GM21786 (cell line): ENCODE results near the gene GPR108.
A peak's percentile ranks its signal among the peaks of the same experiment; 100 is the strongest.
"Not testable (repeated sequence)": the region's sequence is repeated elsewhere in the genome, so short reads cannot be mapped to it uniquely, and the experiment has no call there.

ENCODE experiments used
- ATAC-seq: cut with Tn5 transposase; IDR thresholded peaks from one replicate; pipeline ENCODE4 v1.9.1; 2021; ENCODE audit not compliant: unreplicated experiment

The GPR108 gene

GRCh38 chr19:6761053-6761676 lies 23.8 kb upstream of the GPR108 start:
- no peak for ATAC-seq

GRCh38 chr19:6760606-6761005 lies 23.2 kb upstream of the GPR108 start:
- ATAC-seq: no peak

- no peak for ATAC-seq
Observed at GRCh38 chr19:6754653-6755463, 17.5 kb upstream of the GPR108 start.

- ATAC-seq: no peak
Observed at GRCh38 chr19:6754136-6754535, 16.8 kb upstream of the GPR108 start.

- ATAC-seq: peak; percentile 79
Observed at GRCh38 chr19:6753178-6754031, 16.0 kb upstream of the GPR108 start.

GRCh38 chr19:6752256-6753177 lies 15.1 kb upstream of the GPR108 start:
- ATAC-seq: no peak

- ATAC-seq: no peak
Observed at GRCh38 chr19:6751189-6751588, 13.8 kb upstream of the GPR108 start.

- no peak for ATAC-seq
Observed at GRCh38 chr19:6750062-6750461, 12.7 kb upstream of the GPR108 start.

GRCh38 chr19:6748543-6748942 lies 11.2 kb upstream of the GPR108 start:
- ATAC-seq: not testable (repeated sequence)

GRCh38 chr19:6745965-6746364 lies 8.6 kb upstream of the GPR108 start:
- no peak for ATAC-seq

GRCh38 chr19:6744381-6745301 lies 7.3 kb upstream of the GPR108 start:
- ATAC-seq: no peak

GRCh38 chr19:6743714-6744380 lies 6.5 kb upstream of the GPR108 start:
- no peak for ATAC-seq

GRCh38 chr19:6743066-6743465 lies 5.7 kb upstream of the GPR108 start:
- no peak for ATAC-seq

- ATAC-seq: no peak
Observed at GRCh38 chr19:6740589-6741343, 3.4 kb upstream of the GPR108 start.

GRCh38 chr19:6739883-6740588 lies 2.7 kb upstream of the GPR108 start:
- no peak for ATAC-seq

- ATAC-seq: no peak
Observed at GRCh38 chr19:6739390-6739882, 2.1 kb upstream of the GPR108 start, which contains the start of gene TRIP10. TSS of gene TRIP10 (plus strand) at chr19:6739680. CDS start at chr19:6739762, 82 bp downstream.

- no peak for ATAC-seq
Observed at GRCh38 chr19:6738787-6739389, 1.5 kb upstream of the GPR108 start.
